GM12865 (cell line): ENCODE results near the gene PRUNE2.

Source experiments
- DNase-seq: peaks from one replicate; pipeline ENCODE4 v3.0.0; 2010; ENCODE audit warnings: low read depth
- H3K4me3 ChIP-seq: 2 replicates; pipeline ENCODE4 v1.5.1; 2011; ENCODE audit warnings: mild to moderate bottlenecking, low read depth, low read length, control low read depth
- TF ChIP-seq, protein P1 (sequence below): IDR thresholded peaks from 2 replicates; pipeline ENCODE4 v1.5.1; 2011; ENCODE audit warnings: low read length, control low read depth, low read depth, inconsistent platforms; ENCODE audit not compliant: insufficient read depth; ENCODE audit errors: missing control alignments

The PRUNE2 gene

DNA sequence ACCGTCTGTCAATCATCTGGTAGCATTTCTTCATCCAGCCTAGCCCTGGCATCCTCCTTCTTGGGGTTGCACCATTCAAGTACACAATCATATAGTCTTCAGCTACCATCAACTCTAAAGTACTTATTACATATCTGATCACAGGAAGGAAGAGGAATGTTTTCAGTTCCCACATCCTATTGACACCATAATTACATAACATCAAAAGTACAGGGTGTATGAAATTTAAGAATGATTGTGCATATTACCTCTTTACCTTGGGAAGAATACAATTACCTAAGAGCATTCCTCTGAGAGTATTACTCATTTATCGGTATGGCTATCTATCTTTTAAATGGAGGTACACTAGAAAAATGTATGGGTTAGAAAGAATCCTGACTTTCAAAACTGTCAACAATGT, 268.5 kb downstream of the PRUNE2 start:
- no peak for DNase-seq
- TF ChIP-seq, protein P1, sequence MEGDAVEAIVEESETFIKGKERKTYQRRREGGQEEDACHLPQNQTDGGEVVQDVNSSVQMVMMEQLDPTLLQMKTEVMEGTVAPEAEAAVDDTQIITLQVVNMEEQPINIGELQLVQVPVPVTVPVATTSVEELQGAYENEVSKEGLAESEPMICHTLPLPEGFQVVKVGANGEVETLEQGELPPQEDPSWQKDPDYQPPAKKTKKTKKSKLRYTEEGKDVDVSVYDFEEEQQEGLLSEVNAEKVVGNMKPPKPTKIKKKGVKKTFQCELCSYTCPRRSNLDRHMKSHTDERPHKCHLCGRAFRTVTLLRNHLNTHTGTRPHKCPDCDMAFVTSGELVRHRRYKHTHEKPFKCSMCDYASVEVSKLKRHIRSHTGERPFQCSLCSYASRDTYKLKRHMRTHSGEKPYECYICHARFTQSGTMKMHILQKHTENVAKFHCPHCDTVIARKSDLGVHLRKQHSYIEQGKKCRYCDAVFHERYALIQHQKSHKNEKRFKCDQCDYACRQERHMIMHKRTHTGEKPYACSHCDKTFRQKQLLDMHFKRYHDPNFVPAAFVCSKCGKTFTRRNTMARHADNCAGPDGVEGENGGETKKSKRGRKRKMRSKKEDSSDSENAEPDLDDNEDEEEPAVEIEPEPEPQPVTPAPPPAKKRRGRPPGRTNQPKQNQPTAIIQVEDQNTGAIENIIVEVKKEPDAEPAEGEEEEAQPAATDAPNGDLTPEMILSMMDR, result no peak

DNA sequence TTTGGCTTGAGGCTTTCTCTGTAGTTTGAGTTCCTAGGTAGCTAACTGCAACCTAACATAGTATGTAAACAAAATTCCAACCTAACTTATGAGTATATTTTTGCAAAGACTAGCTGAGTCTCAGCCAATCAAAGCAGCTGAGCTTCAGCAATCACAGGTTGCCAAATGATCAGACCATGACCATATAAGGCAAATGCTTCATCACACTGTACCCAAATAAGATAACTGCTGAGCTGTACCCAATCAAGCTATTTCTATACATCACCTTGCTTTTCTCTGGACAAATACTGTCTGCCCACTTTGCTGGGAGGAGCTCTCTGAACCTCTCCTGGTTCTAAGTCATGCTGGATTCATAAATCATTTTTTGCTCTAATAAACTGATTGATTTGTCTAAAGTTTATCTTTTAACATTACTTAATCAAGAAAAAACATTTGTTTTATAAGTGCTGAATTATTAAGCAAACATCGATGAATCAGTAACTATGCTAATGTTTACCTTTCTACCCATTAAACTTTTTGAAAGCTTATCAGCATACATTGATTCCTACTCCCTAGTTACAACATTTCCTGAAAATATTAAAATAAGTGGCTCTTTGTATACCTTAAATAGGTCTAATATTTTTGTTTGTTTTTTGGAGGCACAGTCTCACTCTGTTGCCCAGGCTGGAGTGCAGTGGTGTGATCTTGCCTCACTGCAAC, 271.4 kb downstream of the PRUNE2 start:
- TF ChIP-seq, protein P1, result no peak
- H3K4me3 ChIP-seq, result no peak overlapping the region
- peak; percentile 12 for DNase-seq

More for the DNA sequence above, 268.5 kb downstream of the PRUNE2 start:
- H3K4me3 ChIP-seq, result no peak overlapping the region

DNA sequence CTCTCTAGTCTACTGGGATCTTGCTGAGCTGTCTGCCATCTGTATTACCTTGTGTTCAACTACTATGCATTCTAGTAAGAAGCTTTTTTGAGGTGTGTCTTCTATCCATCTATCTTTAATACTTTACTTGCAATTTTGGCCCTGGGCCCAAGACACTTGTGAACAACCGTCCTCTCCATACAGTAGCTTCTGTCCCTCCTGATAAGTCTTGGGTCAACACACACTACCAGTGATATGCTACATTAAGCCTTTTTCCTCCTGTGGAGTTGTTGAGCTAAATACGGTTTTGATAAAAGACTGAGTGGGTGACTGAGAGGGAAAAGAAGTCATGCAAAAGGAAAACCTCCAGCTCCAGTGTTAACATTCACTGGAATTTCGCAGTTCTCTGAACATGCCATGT, 275.0 kb downstream of the PRUNE2 start:
- TF ChIP-seq, protein P1, result no peak
- DNase-seq, result no peak
- H3K4me3 ChIP-seq, result no peak overlapping the region

DNA sequence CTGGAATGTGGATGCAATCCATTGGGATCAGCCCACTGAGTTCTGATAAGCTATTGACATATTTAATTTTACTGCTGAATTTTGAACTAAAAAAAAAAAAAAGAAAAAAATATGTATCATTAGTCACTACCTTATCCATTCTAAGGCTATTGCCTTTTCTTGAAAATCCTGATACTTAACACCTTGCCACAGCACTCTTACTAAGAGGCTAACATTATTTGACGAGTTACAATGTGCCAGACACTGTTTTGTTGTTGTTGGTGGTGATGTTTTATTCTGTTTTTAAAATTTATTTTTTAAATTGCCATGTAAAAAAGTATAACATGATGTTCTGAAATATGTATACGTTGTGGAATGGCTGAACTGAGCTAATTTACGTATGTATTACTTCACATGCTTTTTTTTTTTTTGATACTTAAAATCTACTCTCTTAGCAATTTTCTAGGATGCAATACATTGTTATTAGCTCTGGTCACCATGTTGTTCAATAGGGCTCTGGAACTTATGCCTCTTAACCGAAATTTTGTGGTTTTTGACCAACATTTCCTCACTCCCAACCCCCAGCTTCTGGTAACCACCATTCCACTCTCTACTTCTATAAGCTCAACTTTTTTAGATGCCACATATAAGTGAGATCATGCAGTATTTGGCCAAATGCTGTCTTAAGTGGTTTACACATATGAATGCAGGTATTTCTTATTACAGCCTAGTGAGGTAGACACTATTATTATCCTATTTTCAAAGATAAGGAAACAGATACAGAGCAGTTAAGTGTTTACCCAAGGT, 276.5 kb downstream of the PRUNE2 start:
- peak; percentile 5 for DNase-seq
- no peak overlapping the region for H3K4me3 ChIP-seq
- TF ChIP-seq, protein P1, result no peak

DNA sequence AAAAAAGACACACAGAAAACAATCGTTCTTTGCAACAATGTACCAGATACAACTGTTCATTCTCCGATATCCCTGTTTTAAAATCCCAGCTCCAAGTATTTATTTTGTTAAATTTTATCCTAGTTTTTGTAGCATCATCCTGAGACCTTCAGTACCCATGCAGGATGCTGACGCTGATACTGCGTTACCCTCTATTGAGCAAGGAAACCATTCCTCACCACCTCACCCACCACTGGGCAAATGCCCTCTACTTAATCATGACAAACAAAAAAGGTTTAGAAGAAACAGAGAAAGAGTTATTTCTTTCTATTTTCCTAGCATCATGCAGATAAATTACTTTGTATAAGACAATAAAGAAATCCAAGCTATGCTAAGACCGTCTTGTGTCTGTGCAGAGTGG, 277.8 kb downstream of the PRUNE2 start:
- no peak for DNase-seq
- H3K4me3 ChIP-seq, result no peak overlapping the region
- TF ChIP-seq, protein P1, result no peak

DNA sequence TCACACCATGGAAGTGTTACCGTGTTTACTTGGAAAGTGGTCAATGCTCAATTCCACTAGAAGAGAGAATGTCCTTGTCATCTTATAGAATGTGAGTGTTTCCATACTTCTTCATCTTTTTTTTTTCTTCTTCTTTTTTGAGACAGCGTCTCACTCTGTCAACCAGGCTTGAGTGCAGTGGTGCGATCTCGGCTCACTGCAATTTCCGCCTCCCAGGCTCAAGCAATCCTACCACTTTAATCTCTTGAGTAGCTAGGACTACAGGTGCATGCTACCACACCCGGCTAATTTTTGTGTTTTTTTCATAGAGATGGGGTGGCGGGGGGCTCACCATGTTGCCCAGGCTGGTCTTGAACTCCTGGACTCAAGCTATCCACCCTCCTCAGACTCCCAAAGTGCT, 278.9 kb downstream of the PRUNE2 start:
- DNase-seq, result no peak
- TF ChIP-seq, protein P1, result no peak
- H3K4me3 ChIP-seq, result no peak overlapping the region

DNA sequence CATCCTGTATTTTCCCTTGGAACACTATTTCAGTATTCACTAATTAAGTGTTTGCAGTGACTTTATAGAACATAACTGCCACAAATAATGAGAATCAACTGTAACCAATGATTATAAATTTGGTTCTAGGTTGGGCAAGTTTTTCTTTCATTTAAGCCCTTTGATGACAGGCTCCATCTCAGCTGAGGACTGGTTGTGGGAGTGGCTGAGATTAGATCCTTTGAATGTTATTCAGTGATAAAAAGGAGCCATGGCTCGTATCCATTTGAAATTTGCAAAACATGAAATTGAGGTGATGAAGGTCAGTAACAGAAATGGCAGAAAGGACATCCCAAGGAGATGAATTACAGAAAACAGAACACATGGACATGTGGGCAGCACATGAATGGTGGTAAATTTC, 279.8 kb downstream of the PRUNE2 start:
- H3K4me3 ChIP-seq, result no peak overlapping the region
- no peak for DNase-seq

More for the DNA sequence above, 279.8 kb downstream of the PRUNE2 start:
- TF ChIP-seq, protein P1, result no peak
